Measurements from ENCODE around the gene PPAN. TPM values are rescaled to one million over a fixed set of nuclear protein-coding genes. Genes with fewer than 3 reads are reported as not detected.

PPAN gene
- total RNA-seq, 1 donor from 2014 or later, result 53.2 TPM

- Mint-ChIP-seq H3K27me3 (ENCODE audit: low read depth) (peaks cover 11% of the 10 kb centered on the region), H3K4me3 (no peak overlapping the region), H3K27ac (no peak overlapping the region), H3K4me1 (no peaks in the 10 kb centered on the region), H3K36me3 (peaks cover 21% of the 10 kb centered on the region), H3K9me3 (peaks cover 5% of the 10 kb centered on the region)
- DNase-seq (ENCODE audit: low spot score in 2 of 2, unreplicated experiment in 2 of 2), result no peak
- TF ChIP-seq, protein P1, sequence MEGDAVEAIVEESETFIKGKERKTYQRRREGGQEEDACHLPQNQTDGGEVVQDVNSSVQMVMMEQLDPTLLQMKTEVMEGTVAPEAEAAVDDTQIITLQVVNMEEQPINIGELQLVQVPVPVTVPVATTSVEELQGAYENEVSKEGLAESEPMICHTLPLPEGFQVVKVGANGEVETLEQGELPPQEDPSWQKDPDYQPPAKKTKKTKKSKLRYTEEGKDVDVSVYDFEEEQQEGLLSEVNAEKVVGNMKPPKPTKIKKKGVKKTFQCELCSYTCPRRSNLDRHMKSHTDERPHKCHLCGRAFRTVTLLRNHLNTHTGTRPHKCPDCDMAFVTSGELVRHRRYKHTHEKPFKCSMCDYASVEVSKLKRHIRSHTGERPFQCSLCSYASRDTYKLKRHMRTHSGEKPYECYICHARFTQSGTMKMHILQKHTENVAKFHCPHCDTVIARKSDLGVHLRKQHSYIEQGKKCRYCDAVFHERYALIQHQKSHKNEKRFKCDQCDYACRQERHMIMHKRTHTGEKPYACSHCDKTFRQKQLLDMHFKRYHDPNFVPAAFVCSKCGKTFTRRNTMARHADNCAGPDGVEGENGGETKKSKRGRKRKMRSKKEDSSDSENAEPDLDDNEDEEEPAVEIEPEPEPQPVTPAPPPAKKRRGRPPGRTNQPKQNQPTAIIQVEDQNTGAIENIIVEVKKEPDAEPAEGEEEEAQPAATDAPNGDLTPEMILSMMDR (IDR thresholded peaks at IDR 0.05; ENCODE audit: unreplicated experiment), result no peak
Observed at GRCh38 chr19:10091370-10091687, 14.8 kb upstream of the PPAN start.

DNA sequence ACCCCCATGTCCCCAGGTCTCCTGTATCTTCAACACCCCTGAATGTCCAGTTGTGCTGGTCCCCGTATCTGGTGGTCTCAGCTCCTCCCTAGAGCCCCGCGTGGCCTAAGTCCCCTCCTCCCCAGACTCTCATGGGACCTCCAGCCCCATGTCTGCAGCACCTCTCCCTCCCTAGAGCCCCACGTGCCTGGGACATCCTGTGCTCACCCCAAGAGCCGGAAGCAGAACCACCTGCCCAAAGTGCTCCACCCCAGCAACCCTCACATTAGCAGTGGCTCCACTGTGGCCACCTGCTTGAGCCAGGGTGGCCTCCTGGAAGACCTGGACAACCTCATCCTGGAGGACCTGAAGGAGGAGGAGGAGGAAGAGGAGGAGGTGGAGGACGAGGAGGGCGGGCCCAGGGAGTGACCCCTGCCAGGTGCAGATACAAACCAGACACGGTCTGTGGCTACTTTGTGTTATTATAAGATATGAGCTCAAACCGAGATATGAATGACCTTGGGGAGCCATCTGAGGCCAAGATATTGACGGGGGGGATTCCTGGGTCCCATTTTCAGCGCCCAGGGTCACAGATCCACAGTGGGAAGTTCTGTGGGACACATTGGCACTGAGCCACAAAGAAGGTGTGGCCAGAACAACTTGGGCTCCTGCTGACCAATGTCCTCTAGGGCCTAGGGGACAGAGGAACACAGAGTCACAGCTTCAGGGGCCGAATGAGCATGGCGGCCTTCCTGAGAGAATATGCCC is 14.1 kb upstream of the PPAN start:
- H3K27me3 Mint-ChIP-seq (ENCODE audit: low read depth), result peaks cover 11% of the 10 kb centered on the region
- H3K27ac Mint-ChIP-seq, result no peak overlapping the region
- DNase-seq (ENCODE audit: low spot score in 2 of 2, unreplicated experiment in 2 of 2), result no peak
- H3K4me3 Mint-ChIP-seq, result no peak overlapping the region
- H3K9me3 Mint-ChIP-seq, result peaks cover 5% of the 10 kb centered on the region
- TF ChIP-seq, protein P1 (IDR thresholded peaks at IDR 0.05; ENCODE audit: unreplicated experiment), result no peak
- peaks cover 21% of the 10 kb centered on the region for H3K36me3 Mint-ChIP-seq
- H3K4me1 Mint-ChIP-seq, result no peaks in the 10 kb centered on the region

DNA sequence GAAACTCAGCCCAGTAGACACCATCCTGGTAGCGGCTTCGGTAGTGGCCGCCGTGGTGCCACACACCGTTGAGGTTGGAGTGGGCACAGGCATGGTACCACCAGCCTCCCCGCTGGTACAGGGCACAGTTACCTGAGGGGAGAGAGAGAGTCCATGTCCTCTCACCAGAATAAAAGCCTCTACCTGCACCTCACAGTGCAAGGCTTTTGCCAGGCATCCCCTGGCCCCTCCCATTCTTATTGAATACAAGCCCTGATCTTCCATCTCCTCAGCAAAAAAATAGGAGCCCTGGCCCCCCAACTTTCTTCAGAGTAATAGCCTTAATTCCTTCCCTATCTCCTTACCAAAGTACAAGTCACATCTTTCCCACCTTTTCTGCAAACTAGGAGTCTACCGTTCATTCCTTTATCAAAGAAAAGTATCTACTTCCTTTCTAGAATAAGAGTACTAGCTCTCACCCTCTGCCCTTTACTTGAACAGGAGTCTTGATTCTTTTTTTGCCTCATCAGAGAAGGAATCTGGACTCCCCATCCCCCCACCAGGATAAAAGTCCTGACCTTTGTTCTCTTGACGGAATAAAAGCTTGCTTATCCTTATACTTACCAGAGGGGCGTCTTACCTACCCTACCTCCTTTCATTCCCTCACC is 13.4 kb upstream of the PPAN start:
- Mint-ChIP-seq H3K4me3 (no peak overlapping the region), H3K36me3 (peaks cover 21% of the 10 kb centered on the region), H3K9me3 (peaks cover 5% of the 10 kb centered on the region), H3K27me3 (ENCODE audit: low read depth) (peaks cover 11% of the 10 kb centered on the region), H3K27ac (no peak overlapping the region), H3K4me1 (no peaks in the 10 kb centered on the region)
- TF ChIP-seq, protein P1 (IDR thresholded peaks at IDR 0.05; ENCODE audit: unreplicated experiment), result no peak
- DNase-seq (ENCODE audit: low spot score in 2 of 2, unreplicated experiment in 2 of 2), result no peak

DNA sequence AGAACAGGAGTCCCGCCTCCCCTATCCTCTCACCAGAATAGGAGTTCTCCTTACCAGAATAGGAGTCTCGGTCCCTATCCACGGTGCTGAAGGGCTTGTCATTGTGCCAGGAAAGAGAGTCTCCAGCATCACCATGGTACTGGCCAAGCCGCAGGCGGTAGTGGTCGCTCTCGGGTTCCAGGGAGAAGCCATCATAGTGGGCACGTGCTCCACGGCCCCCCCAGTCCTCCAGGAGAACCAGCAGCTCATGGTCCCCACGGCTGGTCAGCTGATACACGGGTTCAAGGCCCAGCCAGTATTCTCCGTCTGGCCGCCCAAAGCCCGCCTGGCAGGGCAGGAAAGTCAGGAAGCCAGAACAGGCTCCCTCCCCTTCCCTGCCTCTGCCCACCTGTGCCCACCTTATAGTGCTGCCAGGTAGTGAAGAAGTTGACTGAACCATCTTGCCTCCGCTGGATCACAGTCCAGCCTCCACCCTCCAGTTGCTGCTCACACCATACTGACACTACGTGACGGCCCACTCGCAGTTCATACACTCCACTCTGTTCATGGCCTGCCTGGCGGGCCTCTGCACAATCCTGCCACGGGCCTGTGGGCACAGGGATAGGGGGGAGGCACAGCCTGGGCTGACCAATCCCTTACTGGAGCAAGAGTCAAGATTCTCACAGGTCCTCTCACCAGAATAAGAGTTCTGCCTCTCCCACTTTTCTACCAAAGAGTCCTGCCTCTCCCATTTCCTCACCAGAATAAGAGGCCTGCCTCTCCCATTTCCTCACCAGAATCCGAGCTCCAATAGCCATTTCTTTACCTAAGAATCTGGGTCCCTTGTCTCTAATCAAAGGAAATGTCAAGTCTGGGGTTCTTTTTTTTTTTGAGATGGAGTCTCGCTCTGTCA is 12.6 kb upstream of the PPAN start:
- Mint-ChIP-seq H3K27me3 (ENCODE audit: low read depth) (peaks cover 11% of the 10 kb centered on the region), H3K4me1 (no peaks in the 10 kb centered on the region), H3K4me3 (no peak overlapping the region), H3K9me3 (peaks cover 5% of the 10 kb centered on the region), H3K36me3 (peaks cover 21% of the 10 kb centered on the region), H3K27ac (no peak overlapping the region)
- TF ChIP-seq, protein P1 (IDR thresholded peaks at IDR 0.05; ENCODE audit: unreplicated experiment), result no peak
- no peak for DNase-seq (ENCODE audit: low spot score in 2 of 2, unreplicated experiment in 2 of 2)

GRCh38 chr19:10095622-10095947 is 10.6 kb upstream of the PPAN start:
- H3K36me3 Mint-ChIP-seq, result peaks cover 12% of the 10 kb centered on the region
- peaks cover 22% of the 10 kb centered on the region for H3K27me3 Mint-ChIP-seq (ENCODE audit: low read depth)
- no peak overlapping the region for H3K27ac Mint-ChIP-seq
- TF ChIP-seq, protein P1 (IDR thresholded peaks at IDR 0.05; ENCODE audit: unreplicated experiment), result no peak
- H3K9me3 Mint-ChIP-seq, result peaks cover 5% of the 10 kb centered on the region
- DNase-seq (ENCODE audit: low spot score in 2 of 2, unreplicated experiment in 2 of 2), result no peak
- peaks cover 4% of the 10 kb centered on the region for H3K4me1 Mint-ChIP-seq
- H3K4me3 Mint-ChIP-seq, result no peak overlapping the region
